HS-27A (cell line): ENCODE data around the gene GPR157.
"Not testable (repeated sequence)": the region's sequence is repeated elsewhere in the genome, so short reads cannot be mapped to it uniquely, and the experiment has no call there.

ENCODE experiments used
- DNase-seq: peaks from one replicate; pipeline ENCODE4 v3.0.0-alpha.2; 2012; ENCODE audit warnings: low read depth, missing footprints

GPR157 gene, protein sequence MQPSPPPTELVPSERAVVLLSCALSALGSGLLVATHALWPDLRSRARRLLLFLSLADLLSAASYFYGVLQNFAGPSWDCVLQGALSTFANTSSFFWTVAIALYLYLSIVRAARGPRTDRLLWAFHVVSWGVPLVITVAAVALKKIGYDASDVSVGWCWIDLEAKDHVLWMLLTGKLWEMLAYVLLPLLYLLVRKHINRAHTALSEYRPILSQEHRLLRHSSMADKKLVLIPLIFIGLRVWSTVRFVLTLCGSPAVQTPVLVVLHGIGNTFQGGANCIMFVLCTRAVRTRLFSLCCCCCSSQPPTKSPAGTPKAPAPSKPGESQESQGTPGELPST

DNA sequence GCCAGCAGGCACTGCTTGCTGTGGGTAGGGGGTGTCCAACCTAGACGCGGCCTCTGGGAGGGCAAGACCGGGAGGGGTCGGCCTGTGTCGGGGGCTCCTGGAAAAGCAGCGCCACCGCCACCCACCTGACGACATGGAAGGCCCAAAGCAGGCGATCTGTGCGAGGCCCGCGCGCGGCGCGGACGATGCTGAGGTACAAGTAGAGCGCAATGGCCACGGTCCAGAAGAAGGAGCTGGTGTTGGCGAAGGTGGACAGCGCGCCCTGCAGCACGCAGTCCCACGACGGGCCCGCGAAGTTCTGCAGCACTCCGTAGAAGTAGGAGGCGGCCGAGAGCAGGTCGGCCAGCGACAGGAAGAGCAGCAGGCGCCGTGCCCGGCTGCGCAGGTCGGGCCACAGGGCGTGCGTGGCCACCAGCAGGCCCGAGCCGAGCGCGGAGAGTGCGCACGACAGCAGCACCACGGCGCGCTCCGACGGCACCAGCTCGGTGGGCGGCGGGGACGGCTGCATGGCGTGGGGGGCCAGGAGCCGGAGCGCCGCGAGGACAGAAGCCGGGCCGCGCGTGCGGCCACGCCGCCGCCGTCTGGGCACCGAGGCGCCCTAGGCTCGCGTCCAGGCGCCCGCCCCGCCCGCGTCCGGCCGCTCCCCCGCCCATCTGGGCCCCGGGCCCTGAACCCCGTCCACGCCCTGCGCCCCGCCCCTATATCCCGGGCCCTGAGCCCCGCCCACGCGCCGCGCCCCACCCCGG, at the start of gene GPR157:
TSS of gene GPR157 (minus strand) at position 583 of the 746 bp plus-strand sequence. CDS start at position 508, 75 bp downstream.
- DNase-seq: no peak

DNA sequence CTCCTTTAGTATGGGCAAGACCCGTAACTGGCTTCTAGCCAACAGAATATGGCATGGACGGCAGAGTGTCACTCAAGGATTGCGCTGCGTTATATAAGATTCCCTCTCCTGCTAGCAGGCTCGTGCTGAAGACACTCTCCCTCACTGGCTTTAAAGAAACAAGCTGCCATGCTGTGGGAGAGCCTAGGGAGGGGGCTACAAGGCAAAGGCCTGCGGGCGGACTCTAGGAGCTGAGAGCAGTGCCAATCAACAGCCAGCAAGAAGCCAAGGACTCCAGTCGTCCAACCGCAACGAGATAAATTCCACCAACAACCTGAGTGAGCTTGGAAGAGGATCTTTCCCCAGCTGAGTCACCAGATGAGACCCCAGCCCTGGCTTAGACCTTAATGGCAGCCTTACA, 45.9 kb upstream of the GPR157 start:
- DNase-seq: no peak

DNA sequence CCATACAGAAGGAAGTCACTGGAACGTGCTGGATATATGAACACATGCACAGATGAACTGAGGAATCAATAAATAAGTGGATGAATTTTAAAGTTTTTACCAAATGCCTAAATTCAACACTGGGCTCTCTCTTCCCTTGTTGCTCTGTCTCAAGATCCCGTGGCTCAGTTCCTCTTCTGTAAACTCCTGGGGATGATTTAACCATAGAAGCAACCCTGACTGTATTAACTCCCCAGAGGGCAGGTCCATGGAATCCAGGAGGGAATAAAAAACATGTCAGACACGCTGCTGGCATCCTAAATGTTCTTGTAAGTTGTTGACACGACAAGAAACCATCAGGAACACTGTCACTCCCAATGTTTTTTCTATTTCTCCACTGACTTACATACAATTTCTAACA, 45.3 kb upstream of the GPR157 start:
- DNase-seq: no peak

DNA sequence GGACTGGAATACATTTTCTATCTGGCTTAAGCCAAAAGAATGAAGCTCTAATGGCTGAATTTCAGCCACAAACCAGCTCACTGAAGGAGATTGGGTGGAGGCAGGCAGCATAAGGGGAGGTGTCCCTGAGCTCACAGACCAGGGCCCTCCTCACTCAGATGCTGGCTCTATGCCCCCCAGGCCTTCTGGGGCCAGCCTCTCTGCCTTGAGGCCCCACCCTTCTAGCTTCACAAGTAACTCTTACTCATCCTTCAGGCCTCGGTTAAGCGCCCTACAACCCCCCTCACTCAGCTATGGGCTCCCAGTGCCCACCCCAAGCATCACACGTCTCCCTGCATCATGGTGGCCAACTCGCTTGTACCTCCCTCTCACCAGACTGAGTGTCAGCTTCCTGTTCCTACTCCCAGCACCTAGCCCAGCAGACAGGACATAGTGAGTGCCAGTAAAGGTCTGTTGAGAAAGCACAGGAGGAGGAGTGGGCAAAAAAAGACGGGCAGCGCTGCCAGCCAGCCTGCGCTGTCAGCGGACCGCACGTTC, 40.8 kb upstream of the GPR157 start:
- DNase-seq: no peak

DNA sequence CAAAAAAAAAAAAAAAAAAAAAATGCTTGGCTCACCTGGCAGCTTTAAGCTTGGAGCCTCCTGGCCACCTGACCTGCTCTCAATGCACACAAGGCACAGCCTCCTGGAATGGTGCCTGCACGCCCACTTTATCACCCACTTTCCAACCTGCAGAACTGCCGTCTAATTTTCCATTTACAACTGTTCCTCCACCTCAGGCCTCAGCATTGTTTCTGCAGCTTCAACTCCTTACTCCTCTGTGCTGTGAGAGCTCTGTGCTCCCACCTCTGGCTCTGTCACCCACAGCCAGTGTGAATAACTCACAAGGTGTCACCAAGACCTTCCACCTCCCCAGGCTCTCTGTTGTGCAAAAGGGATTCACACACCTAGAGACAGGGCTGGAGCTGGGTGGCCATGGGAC, 38.7 kb upstream of the GPR157 start:
- no peak for DNase-seq

DNA sequence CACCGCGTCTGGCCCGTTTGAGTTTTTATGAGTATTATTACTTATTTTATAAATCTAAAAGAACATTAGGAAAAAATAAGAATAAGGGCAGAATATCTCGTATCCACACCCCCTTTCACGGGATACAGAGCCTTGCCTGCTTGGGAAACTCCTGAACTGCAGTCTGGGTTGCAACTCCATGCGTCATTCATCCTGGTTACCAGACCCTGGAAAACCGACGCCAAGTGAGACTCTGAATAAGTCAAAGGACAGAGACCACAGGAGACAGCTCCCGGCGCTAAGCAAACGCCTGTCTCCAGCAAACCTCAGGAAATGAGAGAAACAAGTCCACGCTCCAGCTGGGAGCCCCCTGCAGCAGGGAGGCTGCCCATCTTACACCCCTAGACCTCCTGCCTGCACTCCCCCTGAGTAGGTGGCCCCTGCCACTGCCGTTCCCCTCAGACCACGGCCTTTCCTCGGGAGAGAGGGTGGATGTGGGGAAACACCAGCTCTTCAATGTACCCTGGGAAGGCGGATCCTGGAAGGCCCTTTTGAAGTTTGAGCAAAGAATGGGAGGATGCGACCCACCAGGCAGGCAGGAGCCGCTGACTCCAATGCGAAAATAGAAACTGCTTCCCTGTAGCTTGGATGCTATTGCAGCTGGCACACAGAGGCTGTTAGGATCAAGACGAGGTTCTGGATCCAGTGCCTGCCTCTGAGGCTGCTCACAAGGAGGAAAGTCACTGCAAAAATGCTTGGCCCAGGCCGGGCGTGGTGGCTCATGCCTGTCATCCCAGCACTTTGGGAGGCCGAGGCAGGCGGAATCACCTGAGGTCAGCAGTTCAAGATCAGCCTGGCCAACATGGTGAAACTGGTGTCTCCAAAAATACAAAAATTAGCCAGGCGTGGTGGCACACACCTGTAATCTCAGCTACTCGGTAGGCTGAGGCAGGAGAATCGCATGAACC, 37.7 kb upstream of the GPR157 start:
- no peak for DNase-seq

DNA sequence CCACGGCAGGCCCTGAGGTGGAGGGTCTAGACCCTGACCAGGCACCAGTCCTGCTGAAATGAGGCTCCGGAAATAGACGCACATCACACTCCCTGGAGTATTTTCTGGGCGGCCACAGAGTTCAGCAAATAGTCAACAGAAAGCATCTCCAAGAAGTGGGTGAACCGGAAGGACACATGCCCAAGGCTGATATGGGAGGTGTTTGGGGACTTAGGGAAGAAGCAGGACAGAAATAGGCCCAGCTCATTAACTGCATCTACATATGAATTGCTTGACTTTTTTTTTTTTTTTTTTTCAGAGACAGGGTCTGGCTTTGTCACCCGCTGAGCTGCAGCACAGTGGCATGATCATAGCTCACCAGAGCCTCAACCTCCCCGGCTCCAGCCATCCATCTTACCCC, 36.5 kb upstream of the GPR157 start:
- DNase-seq: no peak

DNA sequence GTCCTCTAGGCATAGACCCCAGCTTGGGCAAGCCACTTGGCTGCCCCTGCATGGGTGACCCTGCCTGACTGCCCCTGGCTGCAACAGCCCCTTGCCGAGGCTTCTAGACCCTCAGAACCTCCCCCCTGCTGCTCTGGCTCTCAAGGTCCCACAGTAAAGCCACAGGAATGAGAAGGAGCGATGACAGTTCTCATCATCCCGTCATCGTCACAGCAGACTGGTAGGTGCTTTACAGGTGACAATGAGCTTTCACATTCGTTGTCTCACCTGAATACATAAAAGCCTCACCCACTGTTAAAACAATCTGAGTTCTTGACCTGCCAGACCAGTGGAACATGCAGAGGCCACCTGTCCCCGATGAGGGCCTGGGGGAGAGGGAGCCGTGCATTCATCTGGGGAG, 36.0 kb upstream of the GPR157 start:
- DNase-seq: no peak

DNA sequence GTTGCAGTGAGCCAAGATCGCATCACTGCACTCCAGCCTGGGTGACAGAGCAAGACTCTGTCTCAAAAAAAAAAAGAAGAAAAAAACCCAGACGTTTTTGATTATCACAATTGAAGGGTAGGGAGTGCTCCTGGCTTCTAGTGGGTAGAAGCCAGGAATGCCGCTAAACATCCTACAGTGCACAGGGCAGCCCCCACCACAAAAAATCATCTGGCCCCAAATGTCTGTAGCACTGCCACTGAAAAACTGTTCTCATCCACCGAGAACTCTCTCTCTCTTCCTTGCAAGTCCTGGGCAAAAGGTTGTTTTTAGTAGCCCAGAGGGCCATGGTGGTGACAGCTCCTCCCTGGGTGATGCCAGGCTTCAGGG, 35.6 kb upstream of the GPR157 start:
- DNase-seq: no peak

DNA sequence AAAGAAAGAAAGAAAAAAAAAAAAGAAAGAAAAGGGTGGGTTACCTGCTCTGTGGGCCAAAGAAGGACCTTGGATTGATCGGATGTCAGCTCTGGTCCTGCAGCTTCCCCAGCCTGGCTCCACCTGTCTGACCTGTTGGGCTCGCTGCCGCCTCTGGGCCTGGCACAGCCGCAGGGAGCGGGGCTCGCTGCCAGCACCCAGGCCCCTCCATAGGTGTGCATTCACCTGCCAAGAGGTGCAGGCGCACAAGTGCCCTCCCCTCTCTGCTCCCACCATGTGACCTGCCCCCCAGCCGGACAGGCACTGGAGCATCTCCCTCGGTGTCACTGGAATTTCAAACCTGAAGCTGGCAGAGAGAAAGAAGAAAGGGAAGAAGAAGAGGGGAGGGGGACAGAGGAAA, 33.1 kb upstream of the GPR157 start:
- DNase-seq: no peak

DNA sequence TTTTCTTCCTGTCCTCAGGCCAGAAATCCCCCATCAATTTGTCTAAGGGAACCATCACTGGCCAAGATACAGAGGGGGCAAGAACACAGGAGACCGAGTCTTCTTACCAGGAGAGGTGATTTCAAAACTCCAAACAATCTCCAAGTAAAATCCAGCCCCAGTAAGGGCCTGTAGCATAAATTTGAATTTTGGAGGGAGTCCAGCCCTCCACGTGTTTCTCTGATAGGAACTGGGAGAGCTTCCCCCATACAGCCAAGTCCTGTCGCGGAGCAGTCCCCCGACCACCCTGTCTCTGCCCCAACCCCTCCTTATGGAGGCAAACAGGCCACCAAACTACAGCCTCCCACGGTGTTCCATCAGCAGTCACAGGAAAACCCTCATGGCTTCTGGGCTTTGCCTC, 32.4 kb upstream of the GPR157 start:
- no peak for DNase-seq

DNA sequence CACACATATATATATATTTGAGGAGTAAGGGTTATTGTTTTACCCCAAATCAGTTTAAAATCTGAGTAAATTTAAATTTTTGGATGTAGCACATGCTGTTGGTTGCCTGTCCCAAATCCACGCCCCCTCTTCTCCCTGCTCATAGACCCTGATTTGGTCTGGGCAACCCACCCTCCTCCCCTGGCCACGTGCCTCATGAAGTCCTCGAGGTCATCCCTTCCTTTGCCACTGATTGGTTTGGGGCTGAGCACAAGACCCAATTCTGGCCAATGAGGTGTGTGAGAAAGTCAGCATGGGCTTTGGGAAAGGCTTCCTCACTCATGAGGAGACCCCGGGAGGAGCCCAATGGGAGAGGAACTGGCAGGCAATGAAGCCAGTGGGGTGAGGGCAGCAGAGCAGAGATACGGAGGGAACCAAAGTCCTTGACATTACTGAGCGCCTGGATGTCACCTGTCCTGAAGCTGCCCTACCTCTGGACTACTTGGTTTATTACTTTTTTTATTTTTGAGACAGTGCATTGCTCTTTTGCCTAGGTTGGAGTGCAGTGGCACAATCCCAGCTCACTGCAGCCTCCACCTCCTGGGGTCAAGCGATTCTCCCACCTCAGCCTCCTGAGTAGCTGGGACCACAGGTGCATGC, 31.3 kb upstream of the GPR157 start:
- DNase-seq: no peak

DNA sequence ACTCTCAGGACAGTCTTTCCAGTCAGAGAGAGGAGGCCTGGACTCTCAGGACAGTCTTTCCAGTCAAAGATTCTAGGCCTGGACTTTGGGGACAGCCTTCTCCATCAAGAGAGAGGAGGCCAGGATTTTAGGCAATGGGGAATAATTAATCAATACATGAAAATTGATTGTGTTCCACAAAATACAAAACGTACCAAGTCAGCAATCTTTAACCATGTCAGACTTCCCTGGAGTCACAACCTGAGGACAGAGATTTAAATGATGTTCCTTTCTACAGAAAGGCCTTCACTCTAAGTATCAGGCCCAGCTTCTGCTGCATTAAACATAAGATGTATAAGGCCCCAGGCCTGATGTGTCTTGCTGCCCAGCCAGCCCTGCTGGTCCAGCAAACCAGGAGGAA, 27.0 kb upstream of the GPR157 start:
- DNase-seq: no peak

DNA sequence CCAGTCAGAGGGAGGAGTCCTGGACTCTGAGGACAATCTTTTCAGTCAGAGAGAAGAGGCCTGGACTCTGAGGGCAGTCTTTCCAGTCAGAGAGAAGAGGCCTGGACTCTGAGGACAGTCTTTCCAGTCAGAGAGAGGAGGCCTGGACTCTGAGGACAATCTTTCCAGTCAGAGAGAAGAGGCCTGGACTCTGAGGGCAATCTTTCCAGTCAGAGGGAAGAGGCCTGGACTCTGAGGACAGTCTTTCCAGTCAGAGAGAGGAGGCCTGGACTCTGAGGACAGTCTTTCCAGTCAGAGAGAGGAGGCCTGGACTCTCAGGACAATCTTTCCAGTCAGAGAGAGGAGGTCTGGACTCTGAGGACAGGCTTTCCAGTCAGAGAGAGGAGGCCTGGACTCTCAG, 26.5 kb upstream of the GPR157 start:
- DNase-seq: not testable (repeated sequence)

DNA sequence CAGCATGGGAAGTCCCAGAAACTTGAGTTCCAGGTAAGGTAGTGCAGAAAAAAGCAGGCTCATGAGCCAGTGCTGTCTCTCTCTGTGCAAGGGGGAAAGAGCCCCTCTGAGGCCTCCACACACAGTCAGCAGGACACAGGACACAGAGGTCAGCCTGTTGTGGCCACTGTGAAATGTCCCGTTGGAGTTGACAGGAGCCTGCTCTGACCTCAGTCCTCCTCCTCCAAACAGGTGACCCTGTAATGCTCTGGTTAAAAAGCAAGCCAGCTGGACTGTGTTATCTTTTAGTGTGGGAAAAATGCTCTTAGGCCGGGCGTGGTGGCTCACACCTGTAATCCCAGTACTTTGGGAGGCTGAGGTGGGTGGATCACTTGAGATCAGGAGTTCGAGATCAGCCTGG, 24.2 kb upstream of the GPR157 start:
- DNase-seq: no peak

DNA sequence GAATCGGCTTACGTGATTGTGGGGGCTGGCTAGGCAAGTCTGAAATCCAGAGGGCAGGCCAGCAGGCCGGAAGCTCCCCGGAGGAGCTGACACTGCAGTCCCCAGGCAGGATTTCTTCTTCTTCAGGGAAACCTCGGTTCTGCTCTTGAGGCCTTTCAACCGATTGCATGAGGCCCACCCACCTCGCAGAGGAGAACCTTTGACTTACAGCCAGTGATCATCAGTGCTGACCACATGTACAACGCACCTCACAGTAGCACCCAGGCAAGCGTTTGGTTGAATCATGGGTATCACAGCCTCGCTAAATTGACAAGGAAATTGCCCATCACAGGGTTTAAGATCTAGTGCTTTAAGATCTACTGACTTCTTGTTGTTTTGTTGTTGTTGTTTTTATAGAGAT, 23.6 kb upstream of the GPR157 start:
- DNase-seq: no peak

DNA sequence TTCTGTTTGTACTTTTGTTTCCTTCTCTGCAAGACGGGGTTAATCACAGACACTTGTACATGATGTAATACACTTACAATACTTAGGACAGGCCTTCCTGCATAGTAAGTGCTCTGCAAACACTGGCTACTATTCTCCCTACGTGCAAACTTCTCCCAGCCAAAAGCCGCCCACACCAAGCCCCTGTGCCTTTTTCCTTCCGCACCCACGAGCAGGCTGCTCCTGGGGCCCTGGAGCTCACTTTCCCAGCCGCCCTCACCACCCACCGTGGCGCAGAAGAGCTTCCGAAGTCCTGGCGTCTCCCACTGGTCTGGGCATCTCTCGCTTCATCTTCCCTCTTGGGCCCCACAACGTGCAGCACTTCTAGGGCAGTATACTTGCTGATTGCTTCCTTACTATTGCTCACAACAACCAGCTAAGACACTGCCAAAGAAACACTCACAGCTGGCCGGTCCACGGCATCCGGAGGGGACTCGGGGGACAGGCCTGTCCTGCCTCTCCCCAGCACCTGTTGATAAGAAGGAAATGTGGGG, 22.5 kb upstream of the GPR157 start:
- no peak for DNase-seq

DNA sequence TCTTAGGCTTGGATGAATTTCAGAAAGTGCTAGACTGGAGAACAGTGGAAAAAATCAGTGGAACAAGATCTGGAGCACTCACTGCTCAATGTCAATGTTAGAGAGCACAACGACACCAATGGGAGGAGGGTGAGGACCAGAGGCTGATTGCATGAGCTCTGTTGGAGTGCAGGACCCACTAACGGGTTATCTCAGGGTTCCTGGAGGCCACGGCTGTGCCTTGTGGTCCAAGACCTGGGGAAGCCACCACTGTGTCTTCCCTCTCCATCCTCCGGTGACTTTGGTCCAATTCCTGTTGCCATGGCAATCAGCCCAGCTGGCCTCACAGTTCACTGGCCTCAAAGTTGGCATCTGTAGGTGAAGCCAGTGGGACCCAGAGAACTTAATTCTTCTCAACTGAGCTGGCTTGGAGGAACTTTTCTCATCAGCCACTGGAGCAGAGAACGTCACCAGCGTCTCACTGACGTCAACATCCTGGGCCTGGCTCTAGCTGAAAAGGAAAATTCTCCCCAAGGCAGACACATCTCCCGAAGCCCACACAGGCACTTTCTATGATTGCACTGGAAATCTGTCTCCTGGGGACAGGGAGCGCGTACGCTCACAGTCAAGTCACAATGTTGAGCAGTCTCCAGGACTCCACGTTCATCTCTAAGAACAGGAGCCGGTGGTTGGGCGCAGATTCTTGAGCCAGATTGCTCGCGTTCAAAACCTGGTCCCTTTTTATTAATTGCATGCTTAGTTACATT, 21.9 kb upstream of the GPR157 start:
- no peak for DNase-seq

DNA sequence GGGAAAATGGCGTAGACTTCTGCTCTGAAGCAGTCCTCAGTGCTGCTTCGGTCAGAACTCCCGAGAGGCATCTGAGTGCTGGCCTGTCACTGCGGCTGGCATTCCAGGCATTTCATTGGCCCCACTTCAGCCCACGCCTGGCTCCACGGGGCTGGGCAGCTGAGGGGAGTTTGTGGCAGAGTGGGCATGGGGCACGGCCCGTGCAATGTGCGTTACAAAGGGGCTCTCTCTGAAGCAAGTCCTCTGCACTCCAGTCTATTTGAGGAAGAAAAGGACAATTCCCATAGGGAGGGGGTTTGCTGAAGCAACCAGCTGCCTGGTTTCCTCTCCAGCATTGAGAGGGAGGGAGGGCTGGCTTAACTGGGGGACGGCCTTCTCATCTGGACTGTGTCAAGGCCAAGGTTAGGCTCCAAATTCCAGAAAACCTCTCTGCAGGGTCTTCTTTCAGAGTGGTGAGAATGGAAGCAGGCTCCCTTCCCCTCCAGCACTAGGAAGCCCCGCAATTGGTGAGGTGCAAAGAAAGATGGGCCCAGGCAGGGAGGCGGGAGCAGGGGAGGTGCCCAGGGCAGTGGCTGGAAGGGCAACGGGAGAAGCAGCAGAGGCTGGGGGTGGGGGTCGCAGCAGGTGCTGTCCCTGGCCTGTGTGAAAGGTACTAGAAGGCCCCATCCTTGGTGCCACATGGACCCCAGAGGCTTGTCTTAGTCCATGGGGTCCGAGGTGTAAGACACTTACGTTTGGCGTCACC, 21.1 kb upstream of the GPR157 start:
- DNase-seq: no peak

DNA sequence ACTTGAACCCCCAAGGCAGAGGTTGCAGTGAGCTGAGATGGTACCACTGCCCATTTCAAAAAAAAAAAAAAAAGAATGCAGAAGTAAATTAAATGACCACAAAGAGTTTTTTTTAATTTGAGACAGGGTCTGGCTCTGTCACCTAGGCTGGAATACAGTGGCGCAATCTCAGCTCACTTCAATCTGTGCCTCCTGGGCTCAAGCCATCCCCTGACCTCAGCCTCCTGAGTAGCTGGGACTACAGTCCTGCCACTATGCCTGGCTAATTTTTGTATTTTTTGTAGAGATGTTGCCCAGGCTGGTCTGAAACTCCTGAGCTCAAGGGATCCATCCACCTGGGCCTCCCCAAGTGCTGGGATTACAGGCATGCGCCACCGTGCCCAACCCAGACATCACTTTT, 20.2 kb upstream of the GPR157 start:
- no peak for DNase-seq
